Tibial nerve (tissue), 4 donors: ENCODE measurements around the gene NFATC3. TPM values are rescaled to one million over a fixed set of nuclear protein-coding genes. Genes with fewer than 3 reads are reported as not detected.

ENCODE experiments used
- DNase-seq, 2 donors: peaks; one replicate each; pipeline ENCODE4 v3.0.0-alpha.2; 2019; ENCODE audit warnings: low spot score in 2 of 2
- H3K27ac ChIP-seq, 4 donors: fragments of 200-600 bp; sonication (generic) in 3 of 4; one replicate each; pipeline ENCODE4 v1.5.1; 2017 to 2019; ENCODE audit warnings: mild to moderate bottlenecking in 1 of 4
- H3K27me3 ChIP-seq, 2 donors: fragments of 200-600 bp; sonication (generic) in 1 of 2; one replicate each; pipeline versions ENCODE4 v1.5.1 to v1.6.0; 2017 to 2019
- H3K36me3 ChIP-seq, 3 donors: fragments of 200-600 bp; sonication (generic); one replicate each; pipeline ENCODE4 v1.5.1; 2018 to 2019
- H3K4me1 ChIP-seq, 4 donors: fragments of 200-600 bp; sonication (generic) in 3 of 4; one replicate each; pipeline ENCODE4 v1.5.1; 2017 to 2019
- H3K4me3 ChIP-seq, 4 donors: fragments of 200-600 bp; sonication (generic) in 3 of 4; one replicate each; pipeline ENCODE4 v1.5.1; 2017 to 2019; ENCODE audit warnings: mild to moderate bottlenecking in 1 of 4, moderate library complexity in 1 of 4
- H3K9me3 ChIP-seq, 4 donors: fragments of 200-600 bp; sonication (generic) in 3 of 4; one replicate each; pipeline ENCODE4 v1.5.1; 2017 to 2019
- CTCF ChIP-seq, 5 experiments: fragments of 200-600 bp in 3 of 5; fragments of 450-650 bp in 2 of 5; sonication (generic) in 3 of 5; IDR thresholded peaks; one replicate each; pipeline ENCODE4 v1.5.1; 2016 to 2019; ENCODE audit warnings: antibody characterized with exemption in 5 of 5, mild to moderate bottlenecking in 3 of 5, moderate library complexity in 2 of 5
- EP300 ChIP-seq, 2 donors: sonication (generic); formaldehyde crosslinking; IDR thresholded peaks; one replicate each; pipeline ENCODE4 v1.6.1; 2017; ENCODE audit warnings: antibody characterized with exemption in 2 of 2, mild to moderate bottlenecking in 1 of 2
- POLR2A ChIP-seq, 2 donors: fragments of 450-650 bp; IDR thresholded peaks; one replicate each; pipeline ENCODE4 v1.6.1; 2017; ENCODE audit warnings: antibody characterized with exemption in 2 of 2, mild to moderate bottlenecking in 2 of 2, moderate library complexity in 2 of 2
- WGBS, 2 donors: methylation state at CpG; one replicate each; pipeline ENCODE4 v1.1.5; 2018; 5-methylcytosine and 5-hydroxymethylcytosine counted together
- total RNA-seq, 4 donors: library from RNA; depleted of rRNA; stranded (reverse); fragments of >200 nt; gene quantifications; one replicate each; pipeline ENCODE4 v1.1.0, GENCODE V29; 2016

Gene NFATC3
- total RNA-seq, 4 donors from 2014 or later = 81.4 to 105 (median 97.1) TPM

DNA sequence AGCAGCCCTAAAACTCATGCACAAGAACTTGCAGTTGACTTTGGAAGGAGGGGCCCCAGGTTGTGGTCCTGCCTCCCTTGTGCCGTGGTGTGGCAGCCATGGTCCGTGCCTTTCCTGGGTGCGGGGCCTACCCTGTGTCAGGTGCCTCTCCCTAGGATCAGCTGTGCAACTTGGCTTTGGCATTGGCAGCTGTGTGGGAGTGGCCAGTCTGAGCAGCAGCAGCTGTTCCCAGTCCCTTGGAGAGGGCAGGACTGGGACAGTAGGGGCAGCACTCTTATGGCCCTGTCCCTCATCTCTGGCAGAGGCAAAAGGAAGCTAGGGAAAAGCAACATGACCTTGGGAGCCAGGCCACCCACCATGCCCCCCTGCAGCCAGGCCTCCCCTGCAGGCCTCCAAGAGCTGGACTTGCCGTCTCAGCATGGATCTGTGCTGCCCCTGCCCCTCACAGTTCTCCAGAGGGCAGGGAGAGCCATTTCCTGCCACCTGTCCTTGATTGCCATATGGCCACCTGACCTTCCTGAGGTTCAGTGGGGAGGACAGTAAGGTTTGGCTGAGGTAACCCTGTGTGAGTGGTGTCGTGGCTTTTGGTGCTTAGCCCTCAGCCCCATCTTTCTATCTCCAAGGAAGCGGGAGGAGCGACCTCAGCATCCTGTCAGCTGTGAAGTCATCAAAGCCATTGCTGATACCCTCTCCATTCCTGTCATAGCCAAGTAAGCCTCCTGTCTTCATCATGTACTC is 15.5 kb upstream of the NFATC3 start:
- H3K27ac ChIP-seq = peak overlapping the region in 1 of 4 donors; percentile 24
- no peak overlapping the region for H3K4me3 ChIP-seq
- WGBS, 2 donors = 80 to 83% methylated on average over 6 to 7 of the region's 7 CpGs
- H3K36me3 ChIP-seq = peaks cover 0 to 58% (median 0%) of the 10 kb centered on the region in 3 donors
- peaks cover 0 to 61% (median 17%) of the 10 kb centered on the region in 4 donors for H3K4me1 ChIP-seq
- TF ChIP-seq EP300 (IDR thresholded peaks at IDR 0.05) = no peak
- no peak for TF ChIP-seq CTCF (IDR thresholded peaks at IDR 0.05)
- TF ChIP-seq POLR2A (IDR thresholded peaks at IDR 0.05) = no peak
- H3K9me3 ChIP-seq = no peaks in the 10 kb centered on the region
- H3K27me3 ChIP-seq = no peaks in the 10 kb centered on the region
- no peak for DNase-seq

DNA sequence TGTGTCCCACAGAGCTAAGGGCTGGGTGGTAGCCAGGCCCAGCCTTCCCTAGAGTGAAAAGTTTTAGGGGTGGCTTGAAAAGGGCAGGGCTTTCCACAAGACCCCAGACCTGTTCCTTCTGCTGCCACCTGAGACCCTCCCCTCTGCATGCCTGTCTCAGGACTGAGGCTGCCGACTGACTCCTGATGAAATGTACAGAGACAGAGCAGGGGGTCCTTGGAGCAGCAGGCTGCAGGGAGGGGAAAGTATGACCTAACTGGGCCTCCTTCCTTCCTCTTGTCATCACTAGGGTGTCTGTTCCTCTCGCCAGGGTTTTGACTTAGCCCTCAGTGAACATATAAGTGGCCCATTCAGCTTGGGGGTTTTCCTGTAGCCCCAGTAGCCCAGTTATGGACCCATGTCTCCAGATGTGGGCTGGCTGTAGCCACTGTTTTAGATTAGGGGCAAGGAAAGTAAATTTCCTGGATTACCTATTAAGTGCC is 14.9 kb upstream of the NFATC3 start:
- Histone ChIP-seq H3K36me3 (peaks cover 0 to 64% (median 0%) of the 10 kb centered on the region in 3 donors), H3K4me1 (peaks cover 0 to 55% (median 19%) of the 10 kb centered on the region in 4 donors), H3K4me3 (no peak overlapping the region), H3K27me3 (no peaks in the 10 kb centered on the region), H3K9me3 (no peaks in the 10 kb centered on the region), H3K27ac (no peak overlapping the region)
- TF ChIP-seq EP300 (IDR thresholded peaks at IDR 0.05) (no peak), CTCF (IDR thresholded peaks at IDR 0.05) (no peak), POLR2A (IDR thresholded peaks at IDR 0.05) (no peak)
- DNase-seq = no peak
- 64 to 74% methylated on average over 2 of the region's 2 CpGs for WGBS, 2 donors

- H3K9me3 ChIP-seq = no peaks in the 10 kb centered on the region
- DNase-seq = no peak
- 85 to 93% methylated on average over 14 of the region's 14 CpGs for WGBS, 2 donors
- H3K27me3 ChIP-seq = no peaks in the 10 kb centered on the region
- H3K4me1 ChIP-seq = peaks cover 0 to 48% (median 22%) of the 10 kb centered on the region in 4 donors
- TF ChIP-seq CTCF (IDR thresholded peaks at IDR 0.05) = no peak
- TF ChIP-seq EP300 (IDR thresholded peaks at IDR 0.05) = no peak
- no peak for TF ChIP-seq POLR2A (IDR thresholded peaks at IDR 0.05)
- H3K27ac ChIP-seq = no peak overlapping the region
- H3K4me3 ChIP-seq = no peak overlapping the region
- H3K36me3 ChIP-seq = peaks cover 0 to 70% (median 0%) of the 10 kb centered on the region in 3 donors
Measured at GRCh38 chr16:68070806-68071517, 14.2 kb upstream of the NFATC3 start.

DNA sequence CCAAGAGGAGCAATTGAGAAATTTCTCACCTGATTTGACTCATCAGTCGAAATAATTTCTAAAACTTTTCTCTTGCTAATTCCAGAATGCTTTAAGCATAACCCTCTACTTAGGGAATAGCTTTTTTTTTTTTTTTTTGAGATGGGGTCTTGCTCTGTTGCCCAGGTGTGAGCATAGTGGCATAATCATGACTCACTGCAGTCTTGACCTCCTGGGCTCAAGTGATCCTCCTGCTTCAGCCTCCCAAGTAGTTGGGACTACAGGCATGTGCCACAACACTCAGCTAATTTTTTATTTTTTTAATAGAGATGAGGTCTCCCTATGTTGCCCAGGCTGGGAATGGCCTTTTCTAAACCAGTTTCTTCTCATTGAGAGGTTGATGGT is 13.7 kb upstream of the NFATC3 start:
- Histone ChIP-seq H3K27me3 (no peaks in the 10 kb centered on the region), H3K4me1 (peaks cover 0 to 43% (median 19%) of the 10 kb centered on the region in 4 donors), H3K4me3 (no peak overlapping the region), H3K9me3 (no peaks in the 10 kb centered on the region), H3K36me3 (peaks cover 0 to 70% (median 0%) of the 10 kb centered on the region in 3 donors), H3K27ac (no peak overlapping the region)
- TF ChIP-seq EP300 (IDR thresholded peaks at IDR 0.05) (no peak), POLR2A (IDR thresholded peaks at IDR 0.05) (no peak), CTCF (IDR thresholded peaks at IDR 0.05) (no peak)
- no peak for DNase-seq
- 91 to 92% methylated on average over 1 of the region's 1 CpG for WGBS, 2 donors
